HepG2 (cell line): ENCODE results near the gene SMAP2. TPM values are rescaled to one million over a fixed set of nuclear protein-coding genes. Genes with fewer than 3 reads are reported as not detected.
A peak's percentile ranks its signal among the peaks of the same experiment; 100 is the strongest.

ENCODE experiments used
- BCL6 ChIP-seq: IDR thresholded peaks from 2 replicates; pipeline ENCODE4 v1.6.1; 2016; ENCODE audit warnings: missing genetic modification reagents, missing compliant biosample characterization
- CC2D1A ChIP-seq: sonication (generic); formaldehyde crosslinking; IDR thresholded peaks from 2 replicates; pipeline ENCODE4 v1.8.1; 2023; ENCODE audit warnings: mild to moderate bottlenecking, missing genetic modification reagents
- ETV5 ChIP-seq: IDR thresholded peaks from 2 replicates; pipeline ENCODE4 v1.6.1; 2018; ENCODE audit warnings: missing biosample characterization, missing genetic modification reagents, inconsistent platforms, borderline replicate concordance
- GFI1 ChIP-seq: sonication (generic); formaldehyde crosslinking; IDR thresholded peaks from 2 replicates; pipeline ENCODE4 v1.5.0; 2020; ENCODE audit warnings: missing genetic modification reagents, mild to moderate bottlenecking, borderline replicate concordance
- HDAC6 ChIP-seq: fragments of 200-600 bp; sonication (generic); IDR thresholded peaks from 2 replicates; pipeline ENCODE4 v1.7.0; 2017; ENCODE audit warnings: mild to moderate bottlenecking, antibody characterized with exemption, low read length, low read depth
- HIVEP1 ChIP-seq: sonication (generic); formaldehyde crosslinking; IDR thresholded peaks from 2 replicates; pipeline ENCODE4 v1.4.0; 2020; ENCODE audit warnings: mild to moderate bottlenecking, missing genetic modification reagents
- HNF4A ChIP-seq: sonication (generic); formaldehyde crosslinking; IDR thresholded peaks from 2 replicates; pipeline ENCODE4 v1.4.0; 2020; ENCODE audit warnings: missing genetic modification reagents
- KMT2A ChIP-seq: sonication (generic); formaldehyde crosslinking; IDR thresholded peaks from 2 replicates; pipeline ENCODE4 v1.4.0; 2020; ENCODE audit warnings: missing genetic modification reagents
- MAFK ChIP-seq, 2 experiments: IDR thresholded peaks in 1 of 2; conservative IDR thresholded peaks in 1 of 2; 2 replicates each; pipeline ENCODE4 v1.6.1; 2011; ENCODE audit warnings: improper control_type of control experiment in 2 of 2, low read length in 2 of 2
- NFIC ChIP-seq: IDR thresholded peaks from 2 replicates; pipeline ENCODE4 v1.6.1; 2012; ENCODE audit warnings: mild to moderate bottlenecking, low read length, inconsistent platforms
- NFKBIZ ChIP-seq: IDR thresholded peaks from 2 replicates; pipeline ENCODE4 v1.6.1; 2018; ENCODE audit warnings: missing genetic modification reagents, missing compliant biosample characterization
- PHF5A ChIP-seq: IDR thresholded peaks from one replicate; pipeline ENCODE4 v1.6.1; 2018; ENCODE audit warnings: low read depth, missing genetic modification reagents; ENCODE audit not compliant: unreplicated experiment
- PITX1 ChIP-seq: sonication (generic); formaldehyde crosslinking; IDR thresholded peaks from 2 replicates; pipeline ENCODE4 v1.5.1; 2020; ENCODE audit warnings: mild to moderate bottlenecking, missing genetic modification reagents
- PPARG ChIP-seq: conservative IDR thresholded peaks from 2 replicates; pipeline ENCODE4 v1.6.1; 2016; ENCODE audit warnings: missing biosample characterization, missing genetic modification reagents
- RARA ChIP-seq: IDR thresholded peaks from 2 replicates; pipeline ENCODE4 v1.6.1; 2016; ENCODE audit warnings: missing genetic modification reagents, missing compliant biosample characterization
- SAFB2 ChIP-seq: sonication (generic); formaldehyde crosslinking; IDR thresholded peaks from 2 replicates; pipeline ENCODE4 v1.5.1; 2020; ENCODE audit warnings: missing genetic modification reagents, low read depth, mild to moderate bottlenecking, borderline replicate concordance
- SALL1 ChIP-seq: sonication (generic); formaldehyde crosslinking; IDR thresholded peaks from 2 replicates; pipeline ENCODE4 v1.8.0; 2022; ENCODE audit warnings: mild to moderate bottlenecking, missing genetic modification reagents
- SMAD3 ChIP-seq: sonication (generic); formaldehyde crosslinking; IDR thresholded peaks from 2 replicates; pipeline ENCODE4 v1.4.0; 2020; ENCODE audit warnings: missing genetic modification reagents
- SMC3 ChIP-seq: IDR thresholded peaks from 2 replicates; pipeline ENCODE4 v1.6.1; 2011; ENCODE audit warnings: low read length, improper control_type of control experiment
- TAF1 ChIP-seq: sonication (generic); formaldehyde crosslinking; IDR thresholded peaks from 2 replicates; pipeline ENCODE4 v1.4.0; 2020; ENCODE audit warnings: missing genetic modification reagents
- U2AF2 ChIP-seq: fragments of 200-400 bp; formaldehyde crosslinking; IDR thresholded peaks from 2 replicates; pipeline ENCODE4 v1.6.1; 2017; ENCODE audit warnings: low read depth, mild to moderate bottlenecking, low read length
- ZFP36L1 ChIP-seq: sonication (generic); formaldehyde crosslinking; IDR thresholded peaks from 2 replicates; pipeline ENCODE4 v1.8.0; 2022; ENCODE audit warnings: mild to moderate bottlenecking, missing genetic modification reagents, moderate library complexity
- ZNF276 ChIP-seq: sonication (generic); formaldehyde crosslinking; IDR thresholded peaks from 2 replicates; pipeline ENCODE4 v1.4.0; 2020; ENCODE audit warnings: mild to moderate bottlenecking, low read depth, missing genetic modification reagents
- ZNF354B ChIP-seq: sonication (generic); formaldehyde crosslinking; IDR thresholded peaks from 2 replicates; pipeline ENCODE4 v1.8.0; 2022; ENCODE audit warnings: mild to moderate bottlenecking, missing genetic modification reagents
- ZNF383 ChIP-seq: sonication (generic); formaldehyde crosslinking; IDR thresholded peaks from 2 replicates; pipeline ENCODE4 v1.4.0; 2020; ENCODE audit warnings: missing genetic modification reagents, mild to moderate bottlenecking, borderline replicate concordance
- ZNF550 ChIP-seq: sonication (generic); formaldehyde crosslinking; IDR thresholded peaks from 2 replicates; pipeline ENCODE4 v1.4.0; 2020; ENCODE audit warnings: mild to moderate bottlenecking, missing genetic modification reagents, borderline replicate concordance
- ZNF644 ChIP-seq: IDR thresholded peaks from 2 replicates; pipeline ENCODE4 v1.6.1; 2016; ENCODE audit warnings: low read depth
- ZNF816 ChIP-seq: sonication (generic); formaldehyde crosslinking; IDR thresholded peaks from 2 replicates; pipeline ENCODE4 v1.8.0; 2022; ENCODE audit warnings: missing genetic modification reagents, mild to moderate bottlenecking, borderline replicate concordance
- ZSCAN22 ChIP-seq: sonication (generic); formaldehyde crosslinking; IDR thresholded peaks from 2 replicates; pipeline ENCODE4 v1.4.0; 2020; ENCODE audit warnings: mild to moderate bottlenecking, missing genetic modification reagents
- polyA plus RNA-seq, 8 experiments: library from polyadenylated mRNA; depleted of rRNA in 3 of 8; stranded (reverse) in 7 of 8; unstranded in 1 of 8; fragments of >200 nt; fragmentation: Illumina TruSeq in 4 of 8; extraction: Trizol in 4 of 8; gene quantifications; 2 replicates each; pipeline versions ENCODE4 v1.2.1 to v1.2.3, GENCODE V29; 2011 to 2016; ENCODE audit warnings: low read depth in 4 of 8, missing spikeins in 1 of 8, mixed read lengths in 1 of 8; ENCODE audit not compliant: insufficient read depth in 1 of 8
- total RNA-seq, 5 experiments: library from RNA; depleted of rRNA; stranded (reverse); fragments of >200 nt; fragmentation: Illumina TruSeq; extraction: Trizol; gene quantifications; 2 replicates each; pipeline ENCODE4 v1.2.3, GENCODE V29; 2016; ENCODE audit warnings: low read depth in 1 of 5
- TF ChIP-seq, protein P1 (sequence below): sonication (generic); formaldehyde crosslinking; IDR thresholded peaks from 2 replicates; pipeline ENCODE4 v1.5.0; 2020; ENCODE audit warnings: mild to moderate bottlenecking, missing genetic modification reagents, borderline replicate concordance

Gene SMAP2
- total and polyA plus RNA-seq, 2 of the 13 experiments (the other 11 are each of a cell fraction or from before 2014, with no cell fraction given) = 19.0 to 22.3 TPM

GRCh38 chr1:40414331-40414730 lies 40.8 kb downstream of the SMAP2 start (continued):
- no peak for TF ChIP-seq HDAC6
- 0 out of 2 replicates have a peak, but pooled peaks have one; percentile 8 for TF ChIP-seq PPARG (CRISPR knock-in tag)
- no peak for TF ChIP-seq ETV5
- TF ChIP-seq ZSCAN22 (CRISPR knock-in tag) = no peak
- no peak for TF ChIP-seq ZNF354B (CRISPR knock-in tag)
- TF ChIP-seq SMC3 = no peak
- TF ChIP-seq SALL1 (CRISPR knock-in tag) = peak; percentile 10; the same call in 1 of the 2 replicates
- peak; percentile 34; the same call in 1 of the 2 replicates for TF ChIP-seq ZNF644 (CRISPR knock-in tag)
- no peak for TF ChIP-seq CC2D1A (CRISPR knock-in tag)
- TF ChIP-seq ZNF816 (CRISPR knock-in tag) = no peak
- TF ChIP-seq BCL6 = peak; percentile 51
- TF ChIP-seq HIVEP1 (CRISPR knock-in tag) = no peak
- no peak for TF ChIP-seq SAFB2 (CRISPR knock-in tag)
- peak; percentile 56 for TF ChIP-seq RARA (CRISPR knock-in tag)
- TF ChIP-seq ZFP36L1 (CRISPR knock-in tag) = no peak
- TF ChIP-seq PHF5A (CRISPR knock-in tag) = no peak
- no peak for TF ChIP-seq ZNF383 (CRISPR knock-in tag)
- TF ChIP-seq U2AF2 = no peak
- peak; percentile 57 for TF ChIP-seq HNF4A (CRISPR knock-in tag)
- TF ChIP-seq SMAD3 (CRISPR knock-in tag) = no peak
- no peak for TF ChIP-seq GFI1 (CRISPR knock-in tag)
- TF ChIP-seq MAFK (conservative IDR thresholded peaks at IDR 0.05 in 1 of 2, IDR thresholded peaks at IDR 0.05 in 1 of 2; ENCODE audit: low read length in 2 of 2) = no peak
- TF ChIP-seq ZNF276 (CRISPR knock-in tag) = no peak
- no peak for TF ChIP-seq NFIC
- no peak for TF ChIP-seq ZNF550 (CRISPR knock-in tag)
- peak; percentile 85 for TF ChIP-seq PITX1 (CRISPR knock-in tag)
- TF ChIP-seq TAF1 = no peak
- TF ChIP-seq, protein P1, sequence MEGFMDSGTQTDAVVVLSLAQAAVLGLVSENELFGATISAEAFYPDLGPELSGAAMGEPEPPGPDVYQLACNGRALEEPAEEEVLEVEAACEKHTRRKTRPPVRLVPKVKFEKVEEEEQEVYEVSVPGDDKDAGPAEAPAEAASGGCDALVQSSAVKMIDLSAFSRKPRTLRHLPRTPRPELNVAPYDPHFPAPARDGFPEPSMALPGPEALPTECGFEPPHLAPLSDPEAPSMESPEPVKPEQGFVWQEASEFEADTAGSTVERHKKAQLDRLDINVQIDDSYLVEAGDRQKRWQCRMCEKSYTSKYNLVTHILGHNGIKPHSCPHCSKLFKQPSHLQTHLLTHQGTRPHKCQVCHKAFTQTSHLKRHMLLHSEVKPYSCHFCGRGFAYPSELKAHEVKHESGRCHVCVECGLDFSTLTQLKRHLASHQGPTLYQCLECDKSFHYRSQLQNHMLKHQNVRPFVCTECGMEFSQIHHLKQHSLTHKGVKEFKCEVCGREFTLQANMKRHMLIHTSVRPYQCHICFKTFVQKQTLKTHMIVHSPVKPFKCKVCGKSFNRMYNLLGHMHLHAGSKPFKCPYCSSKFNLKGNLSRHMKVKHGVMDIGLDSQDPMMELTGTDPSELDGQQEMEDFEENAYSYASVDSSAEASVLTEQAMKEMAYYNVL (CRISPR knock-in tag) = no peak
- TF ChIP-seq NFKBIZ (CRISPR knock-in tag) = no peak
- TF ChIP-seq KMT2A = no peak
